PC-3 (cell line): ENCODE results near the gene MTX1.

Experiments used
- CTCF ChIP-seq: fragments of 300-600 bp; sonication (generic); conservative IDR thresholded peaks from 2 replicates; pipeline ENCODE4 v1.5.1; 2017; ENCODE audit warnings: antibody characterized with exemption, low read depth, mild to moderate bottlenecking, low read length
- EZH2phosphoT487 ChIP-seq: fragments of 300-600 bp; sonication (generic); IDR thresholded peaks from 2 replicates; pipeline ENCODE4 v1.6.1; 2018; ENCODE audit warnings: mild to moderate bottlenecking, antibody characterized with exemption, low read length, borderline replicate concordance

GRCh38 chr1:155178441-155179111 lies 29.9 kb upstream of the MTX1 start:
- TF ChIP-seq CTCF: no peak
- TF ChIP-seq EZH2phosphoT487: no peak
